Omental fat pad (tissue), 4 donors: ENCODE data around the gene SRPRB. TPM values are rescaled to one million over a fixed set of nuclear protein-coding genes. Genes with fewer than 3 reads are reported as not detected.

Experiments used
- ATAC-seq: fragments of 150-250 bp; one replicate; pipeline ENCODE4 v1.9.1; 2016; ENCODE audit warnings: mild to moderate bottlenecking, moderate library complexity; ENCODE audit not compliant: low FRiP score
- DNase-seq: peaks from one replicate; pipeline ENCODE4 v3.0.0-alpha.2; 2019; ENCODE audit warnings: low spot score
- CTCF ChIP-seq, 3 donors: fragments of 450-650 bp; IDR thresholded peaks; one replicate each; pipeline ENCODE4 v1.5.1; 2016 to 2017; ENCODE audit warnings: antibody characterized with exemption in 3 of 3, mild to moderate bottlenecking in 3 of 3, moderate library complexity in 2 of 3
- total RNA-seq, 4 donors: library from RNA; depleted of rRNA; stranded (reverse); fragments of >200 nt; gene quantifications; one replicate each; pipeline ENCODE4 v1.1.0, GENCODE V29; 2016

SRPRB gene
- total RNA-seq, 4 donors from 2014 or later: 19.2 to 47.2 (median 36.3) TPM

- TF ChIP-seq CTCF (IDR thresholded peaks at IDR 0.05): no peak
- DNase-seq: no peak
- ATAC-seq: no peak
Observed at GRCh38 chr3:133853063-133853924, 47.7 kb downstream of the SRPRB start.

- TF ChIP-seq CTCF (IDR thresholded peaks at IDR 0.05): no peak
- no peak for ATAC-seq
- no peak for DNase-seq
Observed at GRCh38 chr3:133853925-133854227, 48.3 kb downstream of the SRPRB start.

- TF ChIP-seq CTCF (IDR thresholded peaks at IDR 0.05): no peak
- ATAC-seq (no peak), DNase-seq (no peak)
Observed at GRCh38 chr3:133854264-133855001, 48.8 kb downstream of the SRPRB start.

- DNase-seq: no peak
- no peak for TF ChIP-seq CTCF (IDR thresholded peaks at IDR 0.05)
- no peak for ATAC-seq
Observed at GRCh38 chr3:133855002-133855370, 49.4 kb downstream of the SRPRB start.

GRCh38 chr3:133855772-133856171, 50.2 kb downstream of the SRPRB start:
- DNase-seq (no peak), ATAC-seq (no peak)
- TF ChIP-seq CTCF (IDR thresholded peaks at IDR 0.05): no peak

GRCh38 chr3:133856316-133856715, 50.7 kb downstream of the SRPRB start:
- no peak for TF ChIP-seq CTCF (IDR thresholded peaks at IDR 0.05)
- ATAC-seq (no peak), DNase-seq (no peak)

GRCh38 chr3:133857767-133858166, 52.2 kb downstream of the SRPRB start:
- no peak for TF ChIP-seq CTCF (IDR thresholded peaks at IDR 0.05)
- no peak for DNase-seq
- no peak for ATAC-seq
